ENCODE measurements around the gene KIN.
"Not testable (repeated sequence)": the region's sequence is repeated elsewhere in the genome, so short reads cannot be mapped to it uniquely, and the experiment has no call there.

The KIN gene

DNA sequence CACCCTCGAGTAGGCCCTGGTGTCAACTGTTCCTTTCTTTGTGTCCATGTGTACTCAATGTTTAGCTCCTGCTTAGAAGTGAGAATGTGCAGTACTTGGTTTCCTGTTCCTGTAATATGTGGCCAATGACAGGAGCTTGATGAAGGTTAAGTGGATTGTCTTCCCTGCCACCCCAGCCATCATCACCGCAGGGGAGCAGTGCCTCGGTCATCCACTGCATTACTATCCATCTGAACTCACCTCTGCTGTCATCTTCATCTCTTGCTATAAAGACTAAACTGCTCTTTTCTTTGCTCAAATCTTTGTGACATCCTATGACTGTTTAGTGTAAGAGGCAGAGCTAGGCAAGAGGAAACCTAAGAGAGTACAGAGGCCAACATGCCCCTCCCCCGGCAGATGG is 69.1 kb downstream of the KIN start:
- no peak for DNase-seq

DNA sequence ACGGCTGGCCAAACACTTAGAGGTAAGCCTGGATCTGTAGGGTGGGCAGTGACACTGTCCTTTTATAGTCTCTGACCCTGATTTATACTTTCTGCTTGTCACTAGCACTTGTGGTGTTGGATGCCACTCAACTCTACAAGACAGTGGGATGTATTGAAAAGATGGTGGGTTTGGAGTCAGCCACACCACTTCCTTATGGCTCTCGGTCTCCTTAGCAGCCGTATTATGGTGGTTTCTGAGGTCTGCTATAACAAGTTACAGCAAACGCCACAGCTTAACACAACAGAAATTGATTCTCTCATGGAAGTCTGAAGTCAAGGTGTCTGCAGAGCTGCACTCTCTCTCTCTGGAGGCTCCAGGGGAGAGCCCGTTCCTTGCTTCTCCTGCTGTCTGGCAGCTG is 70.0 kb downstream of the KIN start:
- no peak for DNase-seq

DNA sequence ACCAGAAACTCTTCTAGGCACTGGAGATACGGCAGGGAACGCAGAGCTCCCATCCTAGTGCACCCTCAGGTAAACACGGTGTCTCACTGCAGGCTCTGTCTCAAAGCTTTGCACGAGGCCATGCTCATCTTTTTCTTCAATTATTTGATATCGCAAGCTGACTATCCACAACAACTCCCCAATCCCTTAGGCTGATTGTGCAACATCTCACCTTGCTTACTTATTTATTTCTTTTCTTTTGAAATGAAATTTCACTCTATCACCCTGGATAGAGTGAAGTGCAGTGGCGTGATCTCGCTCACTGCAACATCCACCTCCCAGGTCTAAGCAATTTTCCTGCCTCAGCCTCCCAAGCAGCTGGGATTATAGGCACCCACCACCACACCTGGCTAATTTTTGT is 72.3 kb downstream of the KIN start:
- no peak for DNase-seq

DNA sequence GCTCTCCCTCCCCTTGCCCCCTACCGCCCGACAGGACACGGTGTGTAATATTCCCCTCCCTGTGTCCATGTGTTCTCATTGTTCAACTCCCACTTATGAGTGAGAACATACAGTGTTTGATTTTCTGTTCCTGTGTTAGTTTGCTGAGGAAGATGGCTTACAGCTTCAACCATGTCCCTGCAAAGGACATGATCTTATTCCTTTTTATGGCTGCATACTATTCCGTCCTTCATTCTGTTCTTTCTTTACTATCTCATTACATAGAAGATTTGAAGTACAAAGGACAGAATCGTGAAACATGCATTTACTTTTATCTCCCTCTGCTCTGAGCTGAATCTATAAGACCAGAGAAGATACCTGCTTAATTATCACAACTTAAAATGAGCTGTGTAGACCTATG is 76.7 kb downstream of the KIN start:
- not testable (repeated sequence) for DNase-seq

DNA sequence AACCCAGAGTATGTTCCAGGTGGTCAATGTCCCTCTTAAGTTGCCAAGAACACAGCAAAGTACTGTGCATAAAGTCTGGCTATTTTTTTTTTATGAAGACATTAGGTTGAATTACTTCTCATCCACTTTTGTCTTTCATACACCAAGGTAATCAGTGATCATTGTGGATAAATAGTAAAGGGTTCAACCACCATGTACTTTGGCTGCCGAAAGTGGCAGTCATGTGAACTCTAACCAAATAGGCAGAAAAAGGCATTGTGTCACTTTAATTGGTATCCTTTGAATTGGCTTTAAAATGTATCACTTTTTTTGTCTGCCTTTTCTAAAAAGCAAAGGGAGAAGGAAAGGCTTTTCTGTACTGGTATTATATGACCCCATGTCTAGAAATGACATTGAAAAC is 77.3 kb downstream of the KIN start:
- no peak for DNase-seq

DNA sequence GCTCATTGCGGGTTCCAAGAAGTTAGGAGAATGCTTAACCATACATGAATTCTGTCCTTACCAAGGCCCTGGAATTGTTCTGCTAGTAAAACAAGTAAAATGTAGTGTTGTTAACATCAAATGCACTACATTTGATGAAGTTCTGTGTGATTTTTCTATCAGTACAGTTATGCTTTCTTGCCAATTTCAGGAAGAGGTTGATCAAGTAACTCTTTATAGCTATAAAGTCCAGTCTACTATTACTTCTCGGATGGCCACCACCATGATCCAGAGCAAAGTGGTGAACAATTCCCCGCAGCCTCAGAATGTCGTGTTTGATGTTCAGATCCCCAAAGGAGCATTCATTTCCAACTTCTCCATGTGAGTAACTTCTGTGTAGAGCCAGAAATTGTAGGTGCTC is 79.0 kb downstream of the KIN start:
- DNase-seq, result no peak

DNA sequence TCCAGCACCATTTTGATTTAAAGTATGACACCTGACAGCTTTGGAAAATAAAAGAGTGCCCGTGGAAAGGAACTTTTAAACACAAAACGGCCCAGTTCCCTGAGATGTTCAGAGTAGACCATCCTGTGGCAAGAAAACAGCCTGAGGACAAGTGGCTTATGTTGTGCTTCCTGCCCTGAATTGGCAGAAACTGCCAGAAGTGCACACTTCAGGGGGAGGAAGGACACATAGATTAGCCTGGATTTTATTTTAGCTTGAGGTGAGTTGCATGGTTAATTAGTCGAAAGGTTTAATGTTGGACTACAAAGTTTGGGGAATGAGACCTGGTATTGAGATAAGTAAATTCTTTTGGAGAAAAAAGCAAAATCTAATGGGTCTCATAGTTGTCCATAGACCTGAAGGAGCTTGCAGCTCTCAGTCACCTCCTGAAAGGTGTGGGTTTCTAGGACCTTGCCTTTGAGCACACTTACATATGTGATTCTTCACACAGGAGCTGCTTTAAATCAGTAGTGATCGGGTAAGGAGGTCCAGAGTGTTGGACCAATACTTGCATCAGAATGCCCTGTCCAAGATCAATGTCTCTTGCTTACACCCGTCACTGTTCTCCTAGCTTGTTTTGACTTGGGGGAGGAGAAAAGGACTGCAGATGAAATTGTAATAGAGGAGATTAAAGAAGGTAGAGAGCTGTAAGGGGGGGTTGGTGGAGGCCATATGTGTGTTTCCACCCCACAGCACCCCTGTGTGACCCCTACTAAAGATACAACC is 79.8 kb downstream of the KIN start:
- no peak for DNase-seq

DNA sequence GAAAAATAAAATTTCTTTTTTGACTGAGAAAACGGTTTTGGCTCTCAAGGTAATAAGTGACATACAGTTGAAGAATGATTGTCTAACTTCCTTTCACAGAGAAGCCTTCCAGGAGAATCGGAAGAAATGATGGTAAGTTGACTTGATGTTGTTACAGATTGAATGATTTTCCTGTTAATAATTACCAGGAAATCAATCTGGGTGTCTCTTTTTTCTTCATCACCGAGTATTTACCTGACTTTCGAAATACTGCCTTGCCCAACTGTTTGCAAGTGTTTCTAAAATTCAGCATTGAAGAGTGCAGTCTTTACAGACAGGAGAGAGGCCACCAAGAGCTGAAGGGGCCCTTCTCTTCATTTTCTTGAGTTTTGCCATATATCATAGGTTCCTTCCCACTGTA is 80.7 kb downstream of the KIN start:
- DNase-seq, result no peak

DNA sequence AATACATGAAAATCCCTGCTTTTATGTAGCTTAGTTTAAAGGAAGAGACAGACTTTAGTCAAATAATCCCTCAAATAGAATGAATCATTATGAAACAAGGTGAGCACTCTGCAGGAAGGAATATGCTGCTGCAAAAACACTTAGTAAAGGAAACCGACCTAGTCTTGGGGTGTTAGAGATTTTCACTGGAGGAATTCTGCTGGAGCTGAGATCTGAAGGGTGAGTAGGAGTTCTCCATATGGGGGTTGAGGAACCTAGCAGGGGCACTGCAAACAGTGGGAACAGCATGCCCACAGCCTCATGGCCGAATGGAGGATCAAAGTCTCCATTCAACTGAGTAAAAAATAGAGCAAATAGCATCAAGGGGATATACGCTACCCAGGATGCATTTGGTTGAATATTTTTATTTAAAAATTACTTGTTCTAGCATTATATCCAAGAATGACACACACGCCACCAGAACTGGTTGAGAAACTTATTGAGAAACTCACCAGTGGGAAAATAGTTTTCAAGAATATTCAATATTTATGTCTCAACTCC is 81.2 kb downstream of the KIN start:
- DNase-seq, result no peak

DNA sequence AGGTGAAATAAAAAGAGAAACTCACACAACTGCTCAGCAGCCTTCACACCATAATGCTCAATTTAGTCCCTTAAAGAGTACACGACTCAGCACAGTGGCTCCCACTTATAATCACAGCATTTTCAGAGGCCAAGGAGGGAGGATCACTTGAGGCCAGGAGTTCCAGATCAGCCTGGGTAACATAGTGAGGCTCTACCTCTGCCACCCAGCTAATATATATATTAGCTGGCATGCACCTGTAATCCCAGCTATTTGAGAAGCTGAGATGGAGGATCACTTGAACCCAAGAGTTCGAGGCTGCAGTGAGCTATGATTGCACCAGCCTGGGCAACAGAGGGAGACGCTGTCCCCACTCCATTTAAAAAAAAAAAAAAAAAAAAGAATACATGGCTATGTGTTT is 82.5 kb downstream of the KIN start:
- DNase-seq, result no peak

DNA sequence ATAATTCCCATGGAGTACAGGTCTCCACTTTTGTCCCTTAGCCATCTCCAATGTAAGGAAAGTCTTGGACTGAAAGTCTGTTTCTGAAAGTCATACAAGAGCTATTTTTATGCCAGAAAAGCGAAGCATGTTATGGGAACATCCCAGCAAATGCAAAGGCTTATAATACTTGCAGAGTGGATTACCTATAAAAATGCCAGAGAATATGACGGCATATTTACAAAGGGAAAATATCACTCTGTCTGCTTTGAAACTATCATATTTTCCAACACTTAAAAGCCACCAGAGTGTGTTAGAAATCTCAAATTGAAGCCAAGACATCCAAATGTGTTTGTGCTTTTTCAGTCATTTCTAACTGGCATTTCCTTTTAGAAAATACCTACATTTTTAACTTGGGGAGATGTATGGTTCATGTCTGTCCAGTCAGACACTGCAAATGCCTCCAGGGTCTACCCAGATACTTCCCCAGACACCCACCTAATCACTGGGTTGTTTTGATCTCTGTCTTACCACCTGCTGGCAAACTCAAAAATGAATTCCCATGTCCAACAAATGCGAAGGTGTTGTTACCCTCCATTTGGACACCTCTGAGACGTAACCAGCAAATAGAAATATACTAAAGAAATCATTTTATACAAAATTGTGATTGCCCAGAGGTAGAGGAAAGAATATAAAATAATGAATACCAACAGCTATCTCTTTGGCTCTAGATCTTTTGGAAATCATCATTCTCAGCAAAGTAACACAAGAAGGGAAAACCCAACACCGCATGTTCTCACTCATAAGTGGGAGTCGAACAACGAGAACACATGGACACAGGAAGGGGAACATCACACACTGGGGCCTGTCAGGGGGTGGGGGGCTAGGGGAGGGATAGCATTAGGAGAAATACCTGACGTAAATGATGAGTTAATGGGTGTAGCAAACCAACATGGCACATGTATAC is 83.4 kb downstream of the KIN start:
- DNase-seq, result no peak

DNA sequence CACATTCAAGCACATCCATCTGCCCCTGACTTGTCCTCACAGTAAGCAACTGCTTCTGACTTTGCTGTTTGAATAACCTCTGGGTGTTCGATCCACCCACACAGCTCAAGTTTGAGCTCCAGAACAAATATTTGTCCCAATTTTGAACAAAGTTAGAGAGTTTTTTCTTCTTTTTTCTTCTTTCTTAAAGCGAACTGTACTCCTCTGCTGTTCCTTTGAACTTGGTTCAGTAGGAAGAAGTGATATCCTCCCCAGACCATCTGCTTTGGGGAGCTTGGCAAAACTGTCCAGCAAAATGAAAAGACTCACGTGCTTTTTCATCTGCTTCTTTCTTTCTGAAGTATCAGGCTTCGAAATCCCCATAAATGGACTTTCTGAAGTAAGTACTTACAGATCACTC is 84.7 kb downstream of the KIN start, which contains the start of gene ITIH2:
TSS of gene ITIH2 (plus strand) at position 177 of the 400 bp plus-strand sequence. CDS start at position 296, 119 bp downstream.
- DNase-seq, result no peak

DNA sequence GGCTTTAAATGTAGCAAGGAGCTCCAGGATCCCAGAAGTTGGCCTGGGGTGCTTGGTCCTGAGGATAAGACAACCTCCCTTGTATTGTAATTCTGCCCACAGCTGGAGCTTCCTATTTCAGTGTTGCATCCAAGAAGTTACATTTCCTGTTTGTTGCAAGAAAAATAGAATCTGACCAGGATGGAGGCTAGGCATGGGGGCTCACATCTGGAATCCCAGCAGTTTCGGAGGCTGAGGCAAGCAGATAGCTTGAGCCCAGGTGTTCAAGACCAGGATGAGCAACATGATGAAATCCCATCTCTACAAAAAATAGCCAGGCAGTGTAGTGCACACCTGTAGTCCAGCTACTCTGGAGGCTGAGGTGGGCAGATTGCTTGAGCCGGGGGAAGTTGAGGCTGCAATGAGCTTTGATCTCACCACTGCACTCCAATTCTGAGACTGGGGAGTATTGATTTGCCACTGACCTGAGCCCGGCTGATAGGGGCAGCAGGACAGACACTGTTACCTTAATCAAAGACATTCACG is 85.4 kb downstream of the KIN start:
- DNase-seq, result no peak

DNA sequence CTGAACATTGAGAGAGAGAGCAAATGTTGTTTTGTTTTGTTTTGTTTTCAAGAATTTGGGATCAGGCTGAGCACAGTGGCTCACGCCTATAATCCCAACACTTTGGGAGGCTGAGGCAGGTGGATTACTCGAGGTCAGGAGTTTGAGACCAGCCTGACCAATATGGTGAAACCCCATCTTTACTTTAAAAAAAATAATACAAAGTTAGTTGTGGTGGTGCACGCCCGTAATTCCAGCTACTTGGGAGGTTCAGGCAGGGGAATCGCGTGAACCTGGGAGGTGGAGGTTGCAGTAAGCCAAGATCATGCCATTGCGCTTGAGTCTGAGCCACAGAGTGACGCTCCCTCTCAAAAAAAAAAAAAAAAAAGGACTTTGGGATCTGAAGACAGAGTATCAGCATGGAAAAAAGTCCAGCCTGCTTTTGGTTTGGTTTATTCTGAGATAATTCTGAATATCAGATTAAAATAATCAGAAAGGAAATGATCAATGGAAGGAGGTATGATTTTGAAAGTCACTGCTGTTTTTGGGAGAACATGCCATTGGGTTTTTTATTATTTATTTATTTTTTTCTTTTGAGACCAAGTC is 86.5 kb downstream of the KIN start:
- DNase-seq, result no peak

Data from effector CD8-positive, alpha-beta T cell (primary cell).